Calu3 (cell line): ENCODE results near the gene RPTOR. TPM values are rescaled to one million over a fixed set of nuclear protein-coding genes. Genes with fewer than 3 reads are reported as not detected.

Experiments
- BruUV-seq: library from RNA; stranded (reverse); fragments of 400-500 nt; replicated peaks from 2 replicates; lab custom pipeline; 2021; lab: Mats Ljungman, UMichigan
- CTCF ChIA-PET: fragments of 300-600 bp; sonication (Branson Sonifier 250); formaldehyde crosslinking; loops from one replicate; lab custom pipeline; 2022; ENCODE audit warnings: antibody characterized with exemption; lab: Charles Lee
- DNase-seq: peaks from one replicate; pipeline ENCODE4 v3.0.0; 2022
- H3K27ac Mint-ChIP-seq: one replicate; pipeline ENCODE4 v1.8.0; 2022; ENCODE audit warnings: mixed read lengths; ENCODE audit not compliant: unreplicated experiment
- H3K27me3 Mint-ChIP-seq: one replicate; pipeline ENCODE4 v1.8.0; 2022; ENCODE audit warnings: mixed read lengths; ENCODE audit not compliant: unreplicated experiment
- H3K36me3 Mint-ChIP-seq: one replicate; pipeline ENCODE4 v1.8.0; 2022; ENCODE audit warnings: mild to moderate bottlenecking, moderate library complexity, mixed read lengths; ENCODE audit not compliant: insufficient read depth, unreplicated experiment
- H3K4me1 Mint-ChIP-seq: one replicate; pipeline ENCODE4 v1.8.0; 2022; ENCODE audit warnings: mild to moderate bottlenecking, low read depth, mixed read lengths; ENCODE audit not compliant: unreplicated experiment
- H3K4me3 Mint-ChIP-seq: one replicate; pipeline ENCODE4 v1.8.0; 2022; ENCODE audit warnings: mild to moderate bottlenecking, low read depth, moderate library complexity, mixed read lengths; ENCODE audit not compliant: unreplicated experiment
- H3K9me3 Mint-ChIP-seq: one replicate; pipeline ENCODE4 v1.8.0; 2022; ENCODE audit warnings: low read depth, mixed read lengths; ENCODE audit not compliant: unreplicated experiment
- CTCF ChIP-seq: fragments of 200-600 bp; IDR thresholded peaks from one replicate; pipeline ENCODE4 v1.8.0; 2022; ENCODE audit warnings: antibody characterized with exemption; ENCODE audit not compliant: unreplicated experiment
- intact Hi-C: fragments of 100-400 bp; cut with micrococcal nuclease; formaldehyde crosslinking; loops from one replicate; pipeline ENCODE4 v1.10.0; 2022; ENCODE audit not compliant: unreplicated experiment
- total RNA-seq: library from RNA; stranded (reverse); gene quantifications from 2 replicates; pipeline ENCODE4 v1.2.3, GENCODE V29; 2022

Gene RPTOR
- total RNA-seq, 1 experiment from 2014 or later = 41.8 TPM

GRCh38 chr17:80738020-80738808 is 193.6 kb downstream of the RPTOR start:
- CTCF ChIA-PET = no interaction called here
- intact Hi-C loops = no loop called here
- DNase-seq = no peak
- no peaks in the 10 kb centered on the region for H3K4me1 Mint-ChIP-seq
- peaks cover 9% of the 10 kb centered on the region for H3K36me3 Mint-ChIP-seq
- BruUV-seq = no TSS peak
- no peak for TF ChIP-seq CTCF
- H3K27me3 Mint-ChIP-seq = no peaks in the 10 kb centered on the region
- H3K4me3 Mint-ChIP-seq = no peak overlapping the region
- H3K9me3 Mint-ChIP-seq = no peaks in the 10 kb centered on the region
- no peak overlapping the region for H3K27ac Mint-ChIP-seq

- TF ChIP-seq CTCF = no peak
- no peak overlapping the region for H3K27ac Mint-ChIP-seq
- no peaks in the 10 kb centered on the region for H3K9me3 Mint-ChIP-seq
- H3K4me3 Mint-ChIP-seq = no peak overlapping the region
- BruUV-seq = no TSS peak
- H3K27me3 Mint-ChIP-seq = no peaks in the 10 kb centered on the region
- intact Hi-C loops = no loop called here
- H3K4me1 Mint-ChIP-seq = no peaks in the 10 kb centered on the region
- peaks cover 9% of the 10 kb centered on the region for H3K36me3 Mint-ChIP-seq
- CTCF ChIA-PET = no interaction called here
- no peak for DNase-seq
Observed at GRCh38 chr17:80738987-80739730, 194.5 kb downstream of the RPTOR start.

- no TSS peak for BruUV-seq
- Mint-ChIP-seq H3K4me1 (no peaks in the 10 kb centered on the region), H3K4me3 (no peak overlapping the region), H3K9me3 (no peaks in the 10 kb centered on the region), H3K27me3 (no peaks in the 10 kb centered on the region), H3K27ac (no peak overlapping the region), H3K36me3 (peaks cover 9% of the 10 kb centered on the region)
- intact Hi-C loops = no loop called here
- no peak for DNase-seq
- CTCF ChIA-PET = no interaction called here
- TF ChIP-seq CTCF = no peak
Observed at GRCh38 chr17:80740141-80740540, 195.5 kb downstream of the RPTOR start.

GRCh38 chr17:80742091-80742490 is 197.5 kb downstream of the RPTOR start:
- DNase-seq = no peak
- no peaks in the 10 kb centered on the region for H3K4me1 Mint-ChIP-seq
- BruUV-seq = no TSS peak
- no peak overlapping the region for H3K27ac Mint-ChIP-seq
- H3K27me3 Mint-ChIP-seq = no peaks in the 10 kb centered on the region
- peaks cover 9% of the 10 kb centered on the region for H3K36me3 Mint-ChIP-seq
- CTCF ChIA-PET = no interaction called here
- H3K9me3 Mint-ChIP-seq = no peaks in the 10 kb centered on the region
- intact Hi-C loops = no loop called here
- TF ChIP-seq CTCF = no peak
- H3K4me3 Mint-ChIP-seq = no peak overlapping the region
